ENCODE data around the gene TRIM41.

The TRIM41 gene

GRCh38 chr5:181232593-181232992 is 9.5 kb downstream of the TRIM41 start:
- TF ChIP-seq GATA3 (IDR thresholded peaks at IDR 0.05; ENCODE audit: low read depth, low read length), result no peak
- TF ChIP-seq GATA2 (IDR thresholded peaks at IDR 0.05; ENCODE audit: low read depth, low read length), result no peak

GRCh38 chr5:181233088-181233800 is 10.2 kb downstream of the TRIM41 start:
- TF ChIP-seq GATA2 (IDR thresholded peaks at IDR 0.05; ENCODE audit: low read depth, low read length) (no peak), GATA3 (IDR thresholded peaks at IDR 0.05; ENCODE audit: low read depth, low read length) (no peak)

GRCh38 chr5:181233801-181234454 is 10.8 kb downstream of the TRIM41 start:
- TF ChIP-seq GATA2 (IDR thresholded peaks at IDR 0.05; ENCODE audit: low read depth, low read length) (no peak), GATA3 (IDR thresholded peaks at IDR 0.05; ENCODE audit: low read depth, low read length) (no peak)

DNA sequence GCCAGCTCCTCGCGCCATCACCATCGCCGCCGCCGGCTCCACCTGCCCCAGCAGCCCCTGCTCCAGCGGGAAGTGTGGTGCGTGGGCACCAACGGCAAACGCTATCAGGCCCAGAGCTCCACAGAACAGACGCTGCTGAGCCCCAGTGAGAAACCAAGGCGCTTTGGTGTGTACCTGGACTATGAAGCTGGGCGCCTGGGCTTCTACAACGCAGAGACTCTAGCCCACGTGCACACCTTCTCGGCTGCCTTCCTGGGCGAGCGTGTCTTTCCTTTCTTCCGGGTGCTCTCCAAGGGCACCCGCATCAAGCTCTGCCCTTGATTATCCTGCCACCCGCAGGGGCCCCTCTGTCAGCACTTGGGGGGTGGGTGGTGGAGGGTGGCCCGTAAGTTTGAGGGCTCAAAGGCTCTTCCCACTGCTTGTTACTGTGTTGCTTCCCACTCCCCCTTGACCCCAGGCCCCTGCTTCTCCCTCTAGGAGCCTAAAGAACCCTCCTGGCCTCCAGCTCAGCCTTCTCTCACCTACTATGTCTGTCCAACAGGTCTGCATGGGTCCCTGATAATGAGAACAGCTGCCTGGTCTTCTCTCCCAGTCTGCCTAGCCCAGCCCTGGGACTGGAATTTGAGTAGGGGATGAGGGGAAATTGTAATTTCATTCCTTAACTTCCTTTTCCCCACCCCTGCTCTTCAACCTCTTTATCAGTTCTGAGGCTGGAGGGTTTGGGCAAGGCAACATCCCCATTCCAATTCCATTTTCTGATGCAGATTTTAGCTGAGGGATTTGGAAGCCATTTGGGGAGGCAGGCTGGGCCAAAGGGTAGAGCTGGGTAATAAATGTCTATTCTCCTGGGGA is 11.6 kb downstream of the TRIM41 start:
- TF ChIP-seq GATA3 (IDR thresholded peaks at IDR 0.05; ENCODE audit: low read depth, low read length) (no peak), GATA2 (IDR thresholded peaks at IDR 0.05; ENCODE audit: low read depth, low read length) (no peak)

DNA sequence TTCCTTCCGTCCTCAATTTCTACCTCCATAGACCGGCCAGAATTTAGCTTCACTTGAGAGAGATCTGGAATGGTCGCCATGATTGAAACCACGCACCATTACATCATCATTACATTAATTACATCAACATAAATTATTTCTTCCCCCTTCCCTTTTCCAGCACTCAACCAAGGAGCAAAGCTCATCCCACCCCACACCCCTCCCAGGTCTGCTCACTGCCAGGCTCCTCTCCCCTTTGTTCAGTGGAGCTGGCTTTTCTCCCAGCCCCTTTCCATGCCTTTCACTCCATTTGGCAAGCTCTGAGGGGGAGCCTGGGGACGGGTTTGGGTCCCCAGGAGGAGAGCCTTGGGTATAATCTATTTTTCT is 12.2 kb downstream of the TRIM41 start:
- TF ChIP-seq GATA2 (IDR thresholded peaks at IDR 0.05; ENCODE audit: low read depth, low read length) (no peak), GATA3 (IDR thresholded peaks at IDR 0.05; ENCODE audit: low read depth, low read length) (no peak)

DNA sequence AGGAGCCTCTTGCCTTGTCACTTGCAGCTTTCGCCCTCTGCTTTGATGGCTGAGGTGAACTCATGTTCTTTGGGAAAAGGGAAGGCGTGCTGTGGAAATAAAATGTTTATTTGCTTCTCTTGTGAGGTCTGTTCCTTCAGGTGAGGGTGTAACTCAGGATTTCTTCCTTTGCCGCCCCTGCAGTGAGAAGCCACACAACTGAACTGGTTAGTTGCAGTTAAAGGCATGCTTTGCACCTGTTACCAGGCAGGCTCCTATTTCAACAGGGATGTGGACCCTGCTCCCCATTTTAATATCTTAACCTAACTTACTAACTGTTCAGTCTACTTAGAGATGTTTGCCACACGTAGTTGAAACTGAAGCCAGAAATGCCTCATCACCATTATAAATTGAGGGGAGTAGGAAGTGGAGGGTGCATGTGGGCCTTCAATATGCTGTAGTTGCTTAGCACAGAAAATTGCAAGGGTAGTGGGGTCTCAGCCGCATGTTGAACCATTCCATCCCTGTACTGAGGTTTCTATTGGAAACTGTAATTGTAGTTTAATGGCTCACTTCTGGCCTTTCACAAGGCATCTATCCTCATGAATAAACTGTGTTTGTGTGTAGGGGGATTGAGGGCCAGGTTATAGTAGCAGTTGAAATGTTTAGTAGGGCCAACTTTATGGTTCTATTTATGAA is 12.7 kb downstream of the TRIM41 start:
- TF ChIP-seq GATA2 (IDR thresholded peaks at IDR 0.05; ENCODE audit: low read depth, low read length), result no peak

- TF ChIP-seq GATA3 (IDR thresholded peaks at IDR 0.05; ENCODE audit: low read depth, low read length) (no peak), GATA2 (IDR thresholded peaks at IDR 0.05; ENCODE audit: low read depth, low read length) (no peak)
Measured at GRCh38 chr5:181236471-181236870, 13.4 kb downstream of the TRIM41 start.

DNA sequence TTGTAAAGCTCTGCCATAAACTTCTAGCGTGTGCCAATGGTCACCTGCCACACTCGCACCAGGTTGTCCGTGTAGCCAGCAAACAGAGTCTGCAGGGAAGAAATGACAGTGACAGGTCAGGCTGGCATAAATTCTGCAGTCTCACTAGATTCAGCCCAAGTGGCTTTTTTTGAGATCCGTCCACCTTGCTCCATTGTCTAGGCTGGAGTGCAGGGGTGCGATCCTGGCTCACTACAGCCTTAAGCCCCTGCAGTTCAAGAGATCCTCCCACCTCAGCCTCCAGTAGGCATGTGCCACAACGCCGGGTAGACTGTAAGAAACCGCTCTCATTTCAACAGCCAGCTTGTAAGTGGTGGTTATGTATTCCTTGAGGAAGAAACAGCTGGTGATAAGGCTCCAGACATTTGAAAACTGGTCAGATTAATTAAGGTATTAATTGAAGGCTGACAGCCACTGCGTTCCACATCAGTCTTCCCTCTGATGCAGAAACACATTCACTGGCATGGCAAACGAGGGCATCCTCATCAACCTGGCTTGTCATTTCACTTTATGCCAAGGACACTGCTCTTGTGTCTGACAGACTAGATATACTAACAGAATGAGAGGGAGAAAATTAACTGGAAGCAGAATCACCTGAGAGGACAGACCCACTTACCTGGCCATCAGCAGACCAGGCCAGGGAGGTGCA is 14.0 kb downstream of the TRIM41 start:
- TF ChIP-seq GATA3 (IDR thresholded peaks at IDR 0.05; ENCODE audit: low read depth, low read length) (no peak), GATA2 (IDR thresholded peaks at IDR 0.05; ENCODE audit: low read depth, low read length) (no peak)

DNA sequence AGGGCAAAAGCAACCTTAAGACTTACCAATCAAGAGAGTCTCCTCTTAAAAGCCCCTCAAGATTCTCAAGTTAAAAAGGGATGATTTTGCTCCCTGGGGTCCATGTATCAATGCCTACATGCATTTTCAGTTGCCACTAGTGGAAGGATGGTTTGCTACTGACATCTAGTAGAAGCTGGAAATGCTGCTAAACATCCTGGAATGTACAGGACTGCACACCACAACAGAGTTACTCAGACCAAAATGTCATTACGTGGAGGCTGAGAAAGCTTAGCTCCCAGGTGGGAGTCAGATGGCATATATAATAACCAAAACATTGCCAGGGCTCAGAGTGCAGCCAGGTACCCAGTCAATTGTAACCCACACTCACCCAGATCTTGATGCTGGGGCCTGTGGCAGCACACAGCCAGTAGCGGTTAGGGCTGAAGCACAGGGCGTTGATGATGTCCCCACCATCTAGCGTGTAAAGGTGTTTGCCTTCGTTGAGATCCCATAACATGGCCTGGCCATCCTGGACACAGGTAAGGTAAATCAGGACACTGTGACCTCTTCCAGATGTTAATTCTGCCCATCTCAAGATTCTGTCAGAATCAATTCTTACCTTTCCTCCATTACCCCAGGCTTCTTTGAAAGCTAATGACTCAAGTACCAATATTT is 14.8 kb downstream of the TRIM41 start:
- TF ChIP-seq GATA3 (IDR thresholded peaks at IDR 0.05; ENCODE audit: low read depth, low read length), result no peak
- TF ChIP-seq GATA2 (IDR thresholded peaks at IDR 0.05; ENCODE audit: low read depth, low read length), result no peak

DNA sequence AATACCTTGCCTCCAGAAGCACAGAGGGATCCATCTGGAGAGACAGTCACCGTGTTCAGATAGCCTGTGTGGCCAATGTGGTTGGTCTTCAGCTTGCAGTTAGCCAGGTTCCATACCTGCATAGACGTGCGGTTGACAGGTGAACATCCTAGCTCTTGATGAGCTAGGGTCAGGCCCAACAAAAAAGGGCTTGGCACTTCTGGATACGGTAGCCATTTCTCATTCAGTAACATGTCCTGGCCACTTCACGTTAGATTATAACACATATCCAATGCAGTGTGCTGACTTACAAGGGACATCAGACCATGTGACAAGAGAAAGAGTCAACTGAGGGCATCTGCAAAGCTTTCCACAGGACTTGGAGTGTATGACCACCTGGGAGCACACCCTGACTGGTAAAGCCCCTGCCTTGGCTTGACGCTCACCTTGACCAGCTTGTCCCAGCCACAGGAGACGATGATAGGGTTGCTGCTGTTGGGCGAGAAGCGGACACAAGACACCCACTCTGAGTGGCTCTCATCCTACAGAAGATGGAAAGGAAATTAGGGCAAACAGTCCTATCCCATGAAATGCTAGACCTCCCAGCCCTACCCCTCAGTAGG is 16.1 kb downstream of the TRIM41 start:
- no peak for TF ChIP-seq GATA2 (IDR thresholded peaks at IDR 0.05; ENCODE audit: low read depth, low read length)
- no peak for TF ChIP-seq GATA3 (IDR thresholded peaks at IDR 0.05; ENCODE audit: low read depth, low read length)

GRCh38 chr5:181241393-181241975 is 18.4 kb downstream of the TRIM41 start:
- TF ChIP-seq GATA2 (IDR thresholded peaks at IDR 0.05; ENCODE audit: low read depth, low read length) (no peak), GATA3 (IDR thresholded peaks at IDR 0.05; ENCODE audit: low read depth, low read length) (no peak)

GRCh38 chr5:181242031-181242451 is 19.0 kb downstream of the TRIM41 start:
- no peak for TF ChIP-seq GATA3 (IDR thresholded peaks at IDR 0.05; ENCODE audit: low read depth, low read length)
- no peak for TF ChIP-seq GATA2 (IDR thresholded peaks at IDR 0.05; ENCODE audit: low read depth, low read length)

All from SH-SY5Y (cell line).